ENCODE data around the gene ADSS1. TPM values are rescaled to one million over a fixed set of nuclear protein-coding genes. Genes with fewer than 3 reads are reported as not detected.

The ADSS1 gene
- total RNA-seq, 4 donors from 2014 or later = 11.0 to 18.6 (median 17.1) TPM

GRCh38 chr14:104698688-104699425 lies 25.2 kb upstream of the ADSS1 start:
- no peak for TF ChIP-seq CTCF (IDR thresholded peaks at IDR 0.05)
- TF ChIP-seq POLR2A (IDR thresholded peaks at IDR 0.05) = no peak
- peaks cover 0 to 40% (median 0%) of the 10 kb centered on the region in 3 donors for H3K36me3 ChIP-seq
- no peak overlapping the region for H3K4me3 ChIP-seq

GRCh38 chr14:104699426-104699748 lies 24.6 kb upstream of the ADSS1 start:
- Histone ChIP-seq H3K4me1 (peaks cover 0 to 56% (median 11%) of the 10 kb centered on the region in 4 donors), H3K27ac (peak overlapping the region in 1 of 4 donors; percentile 21), H3K36me3 (peaks cover 0 to 45% (median 0%) of the 10 kb centered on the region in 3 donors), H3K4me3 (no peak overlapping the region), H3K27me3 (no peaks in the 10 kb centered on the region), H3K9me3 (no peaks in the 10 kb centered on the region)
- no peak for DNase-seq
- TF ChIP-seq POLR2A (IDR thresholded peaks at IDR 0.05) (no peak), CTCF (IDR thresholded peaks at IDR 0.05) (no peak)

More at GRCh38 chr14:104698688-104699425, 25.2 kb upstream of the ADSS1 start:
- Histone ChIP-seq H3K4me1 (peaks cover 0 to 61% (median 14%) of the 10 kb centered on the region in 4 donors), H3K27me3 (no peaks in the 10 kb centered on the region), H3K9me3 (no peaks in the 10 kb centered on the region), H3K27ac (peak overlapping the region in 1 of 4 donors; percentile 21)
- DNase-seq = no peak

GRCh38 chr14:104700225-104700651 lies 23.8 kb upstream of the ADSS1 start:
- H3K4me1 ChIP-seq = peaks cover 0 to 47% (median 4%) of the 10 kb centered on the region in 4 donors
- peak overlapping the region in 1 of 4 donors; percentile 5 for H3K27ac ChIP-seq
- no peaks in the 10 kb centered on the region for H3K27me3 ChIP-seq
- no peaks in the 10 kb centered on the region for H3K9me3 ChIP-seq
- H3K4me3 ChIP-seq = no peak overlapping the region
- H3K36me3 ChIP-seq = peaks cover 0 to 54% (median 0%) of the 10 kb centered on the region in 3 donors
- TF ChIP-seq CTCF (IDR thresholded peaks at IDR 0.05) = no peak
- TF ChIP-seq POLR2A (IDR thresholded peaks at IDR 0.05) = no peak
- DNase-seq = no peak

GRCh38 chr14:104700747-104701217 lies 23.2 kb upstream of the ADSS1 start:
- no peaks in the 10 kb centered on the region for H3K27me3 ChIP-seq
- peaks cover 0 to 42% (median 1%) of the 10 kb centered on the region in 4 donors for H3K4me1 ChIP-seq
- H3K27ac ChIP-seq = no peak overlapping the region
- H3K4me3 ChIP-seq = no peak overlapping the region
- peaks cover 0 to 59% (median 0%) of the 10 kb centered on the region in 3 donors for H3K36me3 ChIP-seq
- DNase-seq = no peak
- H3K9me3 ChIP-seq = no peaks in the 10 kb centered on the region
- TF ChIP-seq POLR2A (IDR thresholded peaks at IDR 0.05) = no peak
- no peak for TF ChIP-seq CTCF (IDR thresholded peaks at IDR 0.05)

GRCh38 chr14:104701383-104702076 lies 22.5 kb upstream of the ADSS1 start:
- H3K9me3 ChIP-seq = no peaks in the 10 kb centered on the region
- TF ChIP-seq POLR2A (IDR thresholded peaks at IDR 0.05) = no peak
- TF ChIP-seq CTCF (IDR thresholded peaks at IDR 0.05) = no peak
- H3K4me3 ChIP-seq = no peak overlapping the region
- H3K27ac ChIP-seq = no peak overlapping the region
- peaks cover 0 to 64% (median 0%) of the 10 kb centered on the region in 3 donors for H3K36me3 ChIP-seq
- no peaks in the 10 kb centered on the region for H3K27me3 ChIP-seq
- peaks cover 0 to 34% (median 0%) of the 10 kb centered on the region in 4 donors for H3K4me1 ChIP-seq
- DNase-seq = no peak

Data from Peyer's patch (tissue), 4 donors.